ENCODE data around the gene RAP2B. TPM values are rescaled to one million over a fixed set of nuclear protein-coding genes. Genes with fewer than 3 reads are reported as not detected.

The RAP2B gene
- total RNA-seq, 1 experiment from 2014 or later = 18.2 TPM

- Histone ChIP-seq H3K4ac (ENCODE audit: low read depth, low read length) (no peak overlapping the region), H3K18ac (ENCODE audit: insufficient read length, low read depth, low read length) (no peak overlapping the region), H3K79me2 (ENCODE audit: insufficient read depth, low read length) (peaks cover 14% of the 10 kb centered on the region; the same call in 1 of the 2 replicates), H4K91ac (ENCODE audit: insufficient read length, low read depth, low read length) (no peak overlapping the region), H3K14ac (ENCODE audit: insufficient read depth, low read length) (no peak overlapping the region), H3K23ac (ENCODE audit: insufficient read length, low read depth, low read length) (no peak overlapping the region), H2AFZ (ENCODE audit: low read length) (no peak overlapping the region), H2BK15ac (ENCODE audit: low read depth, low read length) (no peak overlapping the region), H3K9ac (ENCODE audit: extremely low read depth, insufficient read length, low read length) (no peak overlapping the region), H4K8ac (replicated peaks; ENCODE audit: insufficient read length, low read depth, low read length) (no peak overlapping the region), H4K5ac (ENCODE audit: insufficient read length, low read depth, low read length) (no peak overlapping the region), H3K27me3 (ENCODE audit: insufficient read depth, low read length) (no peaks in the 10 kb centered on the region), H2BK12ac (ENCODE audit: insufficient read length, low read depth, low read length) (no peak overlapping the region), H3K4me1 (ENCODE audit: insufficient read depth, low read length) (no peaks in the 10 kb centered on the region), H3K23me2 (ENCODE audit: insufficient read length, low read depth, low read length, poor library complexity, severe bottlenecking) (peaks cover 14% of the 10 kb centered on the region), H3T11ph (ENCODE audit: low read length) (no peak overlapping the region), H3K4me2 (ENCODE audit: insufficient read depth, insufficient read length, low read length) (peak overlapping the region; percentile 87), H2AK5ac (ENCODE audit: insufficient read length, low read length) (no peak overlapping the region), H2BK20ac (ENCODE audit: low read depth, low read length, poor library complexity, severe bottlenecking) (no peak overlapping the region), H3K79me1 (ENCODE audit: insufficient read depth, low read depth, low read length, poor library complexity, severe bottlenecking) (no peaks in the 10 kb centered on the region), H2BK5ac (ENCODE audit: insufficient read length, low read length) (no peak overlapping the region), H3K9me3 (ENCODE audit: control insufficient read depth, low read depth, low read length) (no peaks in the 10 kb centered on the region), H3K27ac (ENCODE audit: insufficient read length, low read depth, low read length) (no peak overlapping the region), H2BK120ac (ENCODE audit: low read depth, low read length, poor library complexity, severe bottlenecking) (no peak overlapping the region), H4K20me1 (ENCODE audit: control insufficient read depth, insufficient read depth, insufficient read length) (no peaks in the 10 kb centered on the region), H3K56ac (ENCODE audit: insufficient read length, low read depth, low read length) (no peak overlapping the region)
- H3K36me3 Mint-ChIP-seq (ENCODE audit: insufficient read depth in 1 of 3, low read depth in 3 of 3) = peaks cover 0 to 2% (median 1%) of the 10 kb centered on the region in 3 experiments; a peak in 3 of 7 replicates
- WGBS (ENCODE audit: extremely low coverage, insufficient read length, low lambda C conversion rate) = no CpG with 5 or more reads among the region's 9 CpGs
- H3K27me3 Mint-ChIP-seq (ENCODE audit: low read depth) = peaks cover 2% of the 10 kb centered on the region; the same call in 1 of the 2 replicates
- no peaks in the 10 kb centered on the region for H3K9me3 Mint-ChIP-seq
- no peak for DNase-seq
- peak overlapping the region in 1 of 3 experiments; percentile 95; a peak in 2 of 7 replicates for H3K27ac Mint-ChIP-seq
- peak overlapping the region; percentile 94 to 99 for H3K4me3 Mint-ChIP-seq
- peaks cover 22% of the 10 kb centered on the region in 2 experiments for H3K4me1 Mint-ChIP-seq
- TF ChIP-seq CTCF (conservative IDR thresholded peaks at IDR 0.05) = no peak
Observed at GRCh38 chr3:153159771-153160397, 2.1 kb upstream of the RAP2B start.

Data from H9 (cell line).